HG02763 (cell line): Measurements from ENCODE around the gene OR1I1.

Experiments used
- ATAC-seq: cut with Tn5 transposase; IDR thresholded peaks from one replicate; pipeline ENCODE4 v1.9.1; 2021; ENCODE audit warnings: mild to moderate bottlenecking, moderate library complexity; ENCODE audit not compliant: unreplicated experiment

Gene OR1I1

DNA sequence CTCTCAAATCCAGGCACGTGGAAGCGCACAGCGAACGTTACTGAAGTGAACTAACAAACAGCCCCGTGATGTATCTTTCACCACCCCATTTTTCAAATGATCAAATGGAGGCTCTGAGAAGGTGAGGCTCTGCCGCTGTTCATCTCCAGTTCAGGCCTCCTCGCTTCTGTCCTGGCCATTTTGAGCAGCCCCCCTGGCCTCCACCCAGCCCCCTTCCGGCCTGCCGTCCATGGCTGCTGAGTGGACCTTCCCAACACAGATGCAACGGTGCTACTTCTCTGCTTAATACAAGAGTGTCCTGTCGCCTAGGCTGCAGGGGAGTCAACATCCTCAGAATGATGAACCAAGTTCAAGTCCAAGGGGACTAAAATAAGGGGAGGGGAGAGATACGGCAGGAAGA, 34.8 kb downstream of the OR1I1 start:
- no peak for ATAC-seq

DNA sequence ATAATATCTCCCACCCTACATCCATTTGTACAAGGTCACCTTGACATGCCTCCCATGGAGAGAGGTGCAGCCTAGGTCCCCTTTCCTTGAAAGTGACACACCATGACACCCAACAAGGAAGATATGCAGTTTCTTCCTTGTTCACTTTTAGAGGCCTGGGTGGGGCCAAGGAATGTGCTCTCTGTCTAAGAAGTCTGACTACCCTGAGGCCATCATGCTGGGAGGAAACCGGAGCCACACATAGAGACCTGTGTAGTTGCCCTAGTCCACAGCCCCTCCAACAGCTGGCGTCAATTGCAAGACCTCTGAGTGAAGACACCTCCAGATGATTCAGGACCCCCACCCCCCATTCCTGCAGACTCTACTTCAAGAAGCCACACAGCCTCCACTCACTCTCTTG, 36.2 kb downstream of the OR1I1 start:
- ATAC-seq, result no peak

- no peak for ATAC-seq
These were observed 36.9 kb downstream of the OR1I1 start for GRCh38 chr19:15118789-15119494.

DNA sequence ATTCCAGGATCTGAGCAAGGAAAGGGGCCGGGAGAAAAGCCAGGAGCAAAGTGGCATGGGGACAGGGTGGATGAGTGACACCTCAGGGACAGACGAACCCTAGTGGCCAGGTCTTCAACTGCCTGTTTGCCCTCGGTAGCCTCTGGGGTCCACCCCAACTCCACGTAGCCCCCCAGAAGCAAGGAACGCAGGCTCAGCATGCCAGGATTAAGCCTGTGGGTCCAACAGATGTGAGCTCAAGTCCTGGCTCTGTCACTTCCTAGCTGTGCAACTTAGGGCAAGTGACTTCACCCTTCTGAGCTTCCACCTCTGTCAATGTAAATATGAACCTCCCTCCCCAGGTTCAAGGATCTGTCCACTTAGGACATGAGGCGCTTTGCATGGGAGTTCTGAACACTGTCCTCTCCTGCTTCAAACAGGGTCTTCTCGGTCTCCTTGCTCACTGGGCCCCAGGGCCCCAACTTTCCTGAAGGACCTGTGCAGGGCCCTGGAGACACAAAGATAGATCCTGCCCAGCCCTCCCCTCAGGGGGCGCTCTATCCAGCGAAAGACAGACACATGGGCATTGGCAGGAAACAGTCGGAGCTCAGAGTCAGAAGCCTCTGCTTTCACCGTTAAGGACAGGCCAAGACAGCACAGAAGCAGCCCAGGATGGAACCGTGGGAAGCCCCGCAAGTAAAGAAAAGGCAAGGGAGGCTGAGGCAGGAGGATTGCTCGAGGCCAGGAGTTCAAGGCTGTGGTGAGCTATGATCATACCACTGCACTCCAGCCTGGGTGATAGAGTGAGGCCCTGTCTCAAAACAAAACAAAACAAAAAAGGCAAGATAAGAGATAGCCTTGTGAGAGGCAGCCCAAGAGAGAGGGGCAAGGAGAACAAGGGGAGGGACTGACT, 38.4 kb downstream of the OR1I1 start:
- no peak for ATAC-seq

DNA sequence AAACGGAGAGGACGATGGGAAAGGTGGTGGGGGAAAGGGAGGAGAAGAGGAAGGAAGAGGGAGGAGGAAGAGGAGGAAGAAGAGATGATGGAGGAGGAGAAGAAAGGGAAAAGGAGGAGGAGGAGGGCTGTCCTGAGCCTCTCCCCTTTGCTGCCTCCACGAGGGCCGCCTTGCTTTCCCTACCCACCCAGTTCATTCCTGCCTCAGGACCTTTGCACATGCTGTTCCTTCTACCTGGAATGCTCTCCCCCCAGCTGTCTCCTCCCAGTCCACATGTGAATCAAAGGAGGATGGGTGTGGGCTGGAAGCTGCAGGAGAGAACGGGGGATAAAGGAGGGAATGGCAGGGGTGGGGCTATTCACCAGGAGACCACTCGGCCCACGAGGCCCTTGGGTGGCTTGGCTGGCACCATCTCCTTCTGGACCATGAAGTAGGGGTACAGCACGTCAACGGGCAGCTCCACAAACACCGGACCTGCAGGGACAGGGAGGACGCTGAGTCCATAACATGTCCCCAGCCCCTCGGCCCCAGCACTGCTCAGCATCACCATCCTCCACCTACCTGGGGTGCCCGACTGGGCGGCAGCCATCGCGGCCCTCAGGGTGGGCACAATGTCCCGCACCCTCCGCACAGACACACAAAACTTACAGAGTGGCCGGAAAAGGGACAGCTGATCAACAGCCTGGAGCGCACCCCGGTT, 40.5 kb downstream of the OR1I1 start:
- no peak for ATAC-seq

DNA sequence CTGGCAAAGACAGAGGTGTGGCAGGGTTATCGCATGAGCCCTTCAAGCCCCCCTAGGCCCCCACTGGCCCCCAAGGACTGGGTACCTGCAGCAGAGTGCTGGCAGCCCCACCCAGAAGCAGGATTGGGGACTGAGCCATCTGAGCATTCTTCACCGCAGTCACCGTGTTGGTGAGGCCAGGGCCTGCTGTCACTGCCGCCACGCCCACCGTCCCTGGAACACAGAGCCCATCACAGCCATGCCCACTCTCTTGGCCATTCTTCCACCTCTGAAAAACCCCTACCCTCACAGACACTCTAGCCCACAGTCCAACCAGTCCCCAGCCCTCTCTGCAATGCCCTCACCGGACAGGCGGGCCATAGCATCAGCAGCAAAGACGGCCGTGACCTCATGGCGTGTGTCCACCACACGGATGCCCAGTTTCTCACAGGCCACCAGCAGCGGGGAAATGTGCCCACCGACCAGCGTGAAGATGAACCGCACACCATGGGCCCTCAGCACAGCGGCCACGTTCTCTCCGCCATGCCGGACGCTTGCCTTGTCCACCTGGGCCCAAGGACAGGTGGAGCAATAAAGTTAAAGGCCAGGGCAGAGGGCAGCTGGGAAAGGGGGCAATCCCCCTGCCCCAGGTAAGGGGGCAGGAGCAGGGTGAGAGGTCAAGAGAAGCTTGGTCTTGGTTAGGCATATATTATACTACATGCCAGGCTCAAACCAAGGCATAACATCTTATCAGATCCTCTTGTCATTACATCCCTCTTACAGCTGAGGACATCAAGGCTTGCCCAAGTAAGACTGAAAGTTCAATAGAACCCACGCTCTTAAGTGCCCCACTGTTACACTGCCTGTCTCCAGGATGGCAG, 41.2 kb downstream of the OR1I1 start:
- no peak for ATAC-seq

GRCh38 chr19:15123900-15124299, 41.9 kb downstream of the OR1I1 start:
- ATAC-seq, result no peak

DNA sequence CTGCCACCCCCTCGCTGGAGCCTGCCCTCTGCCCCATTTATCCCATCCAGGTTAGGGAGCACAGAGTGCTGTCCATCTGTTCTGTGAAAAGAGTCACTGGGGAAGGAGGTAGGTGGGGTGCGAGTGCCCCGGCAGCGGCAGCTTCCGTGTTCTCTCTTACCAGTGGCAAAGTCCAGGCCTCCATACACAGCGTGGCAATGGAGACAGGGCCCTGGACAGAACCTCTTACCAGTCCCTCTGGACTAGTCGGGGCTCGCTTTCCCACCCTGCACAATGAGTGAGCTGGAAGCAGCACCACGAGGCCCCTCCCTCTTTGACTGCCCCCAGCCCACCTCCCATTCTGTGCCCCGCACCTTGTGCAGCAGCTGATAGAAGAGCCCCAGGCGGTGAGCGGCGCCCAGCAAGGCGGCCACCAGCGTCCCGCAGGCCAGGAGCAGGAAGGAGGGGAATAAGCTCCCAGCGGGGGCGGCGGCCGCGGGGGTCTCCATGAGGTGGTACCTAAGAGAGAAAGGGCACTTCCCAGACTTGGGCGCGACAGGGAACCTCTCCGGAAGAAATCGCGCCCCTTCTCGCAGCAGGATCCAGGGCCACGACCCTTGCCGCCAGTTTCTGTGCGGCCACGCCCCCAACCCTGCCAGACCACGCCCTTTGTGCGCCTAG, 42.7 kb downstream of the OR1I1 start:
- ATAC-seq, result no peak

- peak; percentile 95 for ATAC-seq
These were observed 43.4 kb downstream of the OR1I1 start for GRCh38 chr19:15125232-15126067.

DNA sequence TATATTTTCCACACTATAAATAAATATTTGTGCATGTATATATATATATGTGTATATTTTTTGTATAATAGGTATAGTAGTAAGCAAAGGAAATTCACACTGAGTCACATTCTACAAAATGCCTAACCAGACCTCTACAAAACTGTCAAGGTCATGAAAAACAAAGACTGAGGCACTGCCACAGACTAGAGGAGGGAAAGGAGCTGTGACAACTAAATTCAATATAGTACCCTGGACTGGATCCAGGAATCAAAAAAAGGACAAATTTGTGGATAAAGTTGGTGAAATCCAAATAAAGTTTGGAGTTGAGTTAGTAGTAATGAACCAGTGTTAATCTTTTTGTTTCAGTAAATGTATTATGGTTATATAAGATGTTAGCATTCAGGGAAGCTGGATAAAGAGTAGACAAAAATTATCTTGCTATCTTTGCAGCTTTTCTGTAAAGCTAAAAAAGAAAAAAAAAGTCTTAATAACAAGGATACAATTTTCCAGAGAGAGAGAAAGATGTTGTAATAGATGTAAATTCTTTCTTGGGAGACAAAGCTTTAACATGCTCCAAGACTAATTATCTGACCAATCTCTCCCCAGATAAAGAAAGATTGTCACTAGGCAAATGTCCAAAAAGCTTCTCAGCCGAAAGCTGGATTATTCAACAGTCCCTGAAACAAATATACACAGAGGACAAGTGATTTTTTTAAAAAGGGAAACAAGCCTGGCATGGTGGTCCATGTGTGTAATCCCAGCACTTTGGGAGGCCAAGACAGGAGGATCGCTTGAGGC, 44.3 kb downstream of the OR1I1 start:
- no peak for ATAC-seq

DNA sequence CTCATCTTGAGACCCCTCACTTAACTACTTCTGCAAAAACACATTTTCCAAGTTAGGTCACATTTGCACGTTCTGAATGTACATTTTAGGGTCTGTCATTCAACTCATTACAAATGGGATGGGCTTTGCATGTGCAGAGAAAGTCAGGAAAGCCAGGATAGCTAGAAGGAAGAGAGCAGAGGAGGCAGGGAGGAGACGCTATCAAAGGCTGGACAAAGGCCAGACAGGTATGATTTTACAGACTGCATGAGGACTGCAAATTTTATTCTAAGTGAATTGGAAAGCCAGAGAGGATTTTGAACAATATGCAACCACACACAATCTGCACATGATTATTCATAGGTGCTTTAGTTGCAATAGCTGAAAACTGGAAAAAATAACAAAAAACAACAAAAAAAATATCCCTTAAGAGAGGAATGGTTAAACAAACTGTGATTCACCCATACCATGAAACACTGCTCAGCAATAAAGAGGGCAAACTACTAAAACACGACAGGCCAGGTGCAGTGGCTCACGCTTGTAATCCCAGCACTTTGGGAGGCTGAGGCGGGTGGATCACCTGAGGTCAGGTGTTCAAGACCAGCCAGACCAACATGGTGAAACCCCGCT, 46.3 kb downstream of the OR1I1 start:
- no peak for ATAC-seq

- no peak for ATAC-seq
These were observed 48.0 kb downstream of the OR1I1 start for GRCh38 chr19:15129856-15130585.

GRCh38 chr19:15136234-15136954, 54.4 kb downstream of the OR1I1 start:
- no peak for ATAC-seq

- ATAC-seq, result no peak
These were observed 55.8 kb downstream of the OR1I1 start for GRCh38 chr19:15137777-15138176.

DNA sequence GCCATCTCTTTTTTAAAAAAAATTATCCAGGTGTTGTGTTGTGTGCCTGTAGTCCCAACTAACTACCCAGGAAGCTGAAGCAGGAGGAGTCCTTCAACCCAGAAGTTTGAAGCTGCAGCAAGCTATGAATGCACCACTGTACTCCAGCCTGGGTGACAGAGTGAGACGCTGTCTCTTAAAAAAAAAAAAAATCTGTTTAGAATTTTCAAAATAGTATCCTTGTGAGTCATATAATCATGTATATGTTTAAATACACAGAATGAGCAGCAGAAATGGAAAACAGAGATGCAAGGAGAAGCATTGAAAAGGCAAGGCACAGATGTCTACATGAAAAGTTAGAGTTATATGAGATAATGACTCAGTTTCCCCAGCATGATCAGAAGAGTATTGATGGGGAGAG, 56.4 kb downstream of the OR1I1 start:
- no peak for ATAC-seq

- no peak for ATAC-seq
These were observed 59.1 kb downstream of the OR1I1 start for GRCh38 chr19:15141143-15141542.

DNA sequence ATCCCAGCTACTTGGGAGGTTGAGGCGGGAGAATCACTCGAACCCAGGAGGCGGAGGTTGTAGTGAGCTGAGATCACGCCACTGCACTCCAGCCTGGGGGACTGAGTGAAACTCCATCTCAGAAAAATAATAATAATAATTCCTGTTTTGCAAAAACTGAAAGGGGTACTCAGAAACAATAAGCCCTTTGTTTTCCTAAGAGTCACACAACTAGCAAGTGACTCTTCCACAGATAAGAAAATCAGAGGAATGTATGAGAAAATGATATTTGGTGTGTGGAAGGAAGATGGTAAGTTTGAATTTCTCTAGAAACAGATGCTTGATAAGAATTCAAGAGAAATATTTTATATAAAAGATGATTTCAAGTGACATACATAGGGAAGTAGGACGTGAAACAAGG, 60.3 kb downstream of the OR1I1 start:
- no peak for ATAC-seq
